Peyer's patch (tissue), 4 donors: Measurements from ENCODE around the gene PTP4A2. TPM values are rescaled to one million over a fixed set of nuclear protein-coding genes. Genes with fewer than 3 reads are reported as not detected.
"Not testable (repeated sequence)": the region's sequence is repeated elsewhere in the genome, so short reads cannot be mapped to it uniquely, and the experiment has no call there.

Source experiments
- DNase-seq, 3 donors: peaks; one replicate each; pipeline ENCODE4 v3.0.0-alpha.2; 2017 to 2019
- H3K27ac ChIP-seq, 4 donors: fragments of 200-600 bp; sonication (generic); one replicate each; pipeline ENCODE4 v1.5.1; 2016 to 2019
- H3K27me3 ChIP-seq, 2 donors: fragments of 200-600 bp; sonication (generic); one replicate each; pipeline ENCODE4 v1.5.1; 2019
- H3K36me3 ChIP-seq, 3 donors: fragments of 200-600 bp; sonication (generic); one replicate each; pipeline ENCODE4 v1.5.1; 2016 to 2019
- H3K4me1 ChIP-seq, 4 donors: fragments of 200-600 bp; sonication (generic); one replicate each; pipeline ENCODE4 v1.5.1; 2016 to 2019
- H3K4me3 ChIP-seq, 4 donors: fragments of 200-600 bp; sonication (generic); 1 replicate in 3 of 4; 2 replicates in 1 of 4; pipeline ENCODE4 v1.5.1; 2016 to 2019; ENCODE audit warnings: mild to moderate bottlenecking in 1 of 4
- H3K9me3 ChIP-seq, 4 donors: fragments of 200-600 bp; sonication (generic); one replicate each; pipeline ENCODE4 v1.5.1; 2016 to 2019; ENCODE audit warnings: mild to moderate bottlenecking in 1 of 4
- POLR2A ChIP-seq, 2 donors: fragments of 450-650 bp; IDR thresholded peaks; one replicate each; pipeline ENCODE4 v1.5.1; 2017; ENCODE audit warnings: antibody characterized with exemption in 2 of 2, mild to moderate bottlenecking in 2 of 2, moderate library complexity in 2 of 2
- total RNA-seq, 4 donors: library from RNA; depleted of rRNA; stranded (reverse); fragments of >200 nt; gene quantifications; one replicate each; pipeline ENCODE4 v1.1.0, GENCODE V29; 2016
- TF ChIP-seq, protein P1 (sequence below), 6 experiments: fragments of 450-650 bp in 4 of 6; fragments of 200-600 bp in 2 of 6; sonication (generic) in 1 of 6; IDR thresholded peaks; one replicate each; pipeline ENCODE4 v1.5.1; 2017 to 2019; ENCODE audit warnings: antibody characterized with exemption in 6 of 6, mild to moderate bottlenecking in 3 of 6, moderate library complexity in 1 of 6

PTP4A2 gene
- total RNA-seq, 4 donors from 2014 or later = 103 to 165 (median 122) TPM

DNA sequence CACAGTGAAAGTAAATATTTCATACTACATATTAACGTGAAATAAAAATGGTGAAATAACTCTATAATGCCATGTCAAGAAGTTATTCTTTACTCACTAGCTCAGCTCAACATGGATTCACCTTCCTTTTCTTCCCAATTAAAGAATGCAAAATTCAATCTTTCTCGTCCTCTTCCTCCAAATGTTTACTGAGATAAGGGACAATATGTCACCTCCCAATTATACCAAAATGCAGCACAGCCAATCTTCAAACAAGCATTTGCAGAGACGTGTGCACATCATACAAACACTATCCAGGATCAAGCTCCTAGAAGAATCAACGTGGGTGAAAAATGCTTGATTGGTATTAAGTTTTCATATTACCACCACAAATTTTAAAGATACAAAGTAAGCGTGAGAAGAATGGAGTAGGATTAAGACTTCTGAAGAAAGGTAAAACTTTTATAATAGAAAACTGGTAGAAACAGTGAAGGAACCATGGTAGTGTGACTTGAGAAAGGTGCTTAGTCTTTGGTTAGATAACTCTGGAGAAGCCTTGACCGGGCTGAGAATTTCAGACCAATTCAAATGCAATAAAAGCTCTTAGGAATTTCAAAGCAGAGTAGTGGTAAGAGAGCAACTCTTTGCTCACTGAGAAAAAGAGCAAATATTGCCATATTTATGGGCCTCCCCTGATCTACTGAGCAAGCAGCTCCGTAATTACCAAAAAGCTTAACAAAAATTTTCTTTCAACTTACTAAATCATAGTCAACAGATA lies 7.2 kb downstream of the PTP4A2 start:
- Histone ChIP-seq H3K9me3 (no peaks in the 10 kb centered on the region), H3K27me3 (no peaks in the 10 kb centered on the region), H3K36me3 (no peaks in the 10 kb centered on the region), H3K4me3 (no peak overlapping the region), H3K4me1 (peaks cover 0 to 74% (median 30%) of the 10 kb centered on the region in 4 donors), H3K27ac (peak overlapping the region; percentile 36 to 98 (median 44))
- DNase-seq = no peak
- no peak for TF ChIP-seq POLR2A (IDR thresholded peaks at IDR 0.05)
- TF ChIP-seq, protein P1, sequence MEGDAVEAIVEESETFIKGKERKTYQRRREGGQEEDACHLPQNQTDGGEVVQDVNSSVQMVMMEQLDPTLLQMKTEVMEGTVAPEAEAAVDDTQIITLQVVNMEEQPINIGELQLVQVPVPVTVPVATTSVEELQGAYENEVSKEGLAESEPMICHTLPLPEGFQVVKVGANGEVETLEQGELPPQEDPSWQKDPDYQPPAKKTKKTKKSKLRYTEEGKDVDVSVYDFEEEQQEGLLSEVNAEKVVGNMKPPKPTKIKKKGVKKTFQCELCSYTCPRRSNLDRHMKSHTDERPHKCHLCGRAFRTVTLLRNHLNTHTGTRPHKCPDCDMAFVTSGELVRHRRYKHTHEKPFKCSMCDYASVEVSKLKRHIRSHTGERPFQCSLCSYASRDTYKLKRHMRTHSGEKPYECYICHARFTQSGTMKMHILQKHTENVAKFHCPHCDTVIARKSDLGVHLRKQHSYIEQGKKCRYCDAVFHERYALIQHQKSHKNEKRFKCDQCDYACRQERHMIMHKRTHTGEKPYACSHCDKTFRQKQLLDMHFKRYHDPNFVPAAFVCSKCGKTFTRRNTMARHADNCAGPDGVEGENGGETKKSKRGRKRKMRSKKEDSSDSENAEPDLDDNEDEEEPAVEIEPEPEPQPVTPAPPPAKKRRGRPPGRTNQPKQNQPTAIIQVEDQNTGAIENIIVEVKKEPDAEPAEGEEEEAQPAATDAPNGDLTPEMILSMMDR (IDR thresholded peaks at IDR 0.05) = no peak

DNA sequence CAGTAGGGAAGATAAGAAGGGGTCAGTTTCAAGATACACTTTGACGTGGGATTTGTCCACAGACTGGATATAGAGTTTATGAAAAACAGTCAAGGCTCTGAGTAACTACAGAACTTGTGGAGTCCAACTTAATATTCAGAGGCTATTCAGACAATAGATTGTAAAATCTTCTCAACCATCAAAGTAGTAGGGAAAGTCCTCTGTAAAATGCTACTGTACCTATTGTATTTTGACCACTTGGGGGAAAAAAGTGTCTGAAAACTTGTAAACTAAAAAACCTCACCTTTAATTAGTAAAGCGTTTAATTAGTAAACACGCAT lies 10.5 kb downstream of the PTP4A2 start:
- Histone ChIP-seq H3K27me3 (no peaks in the 10 kb centered on the region), H3K27ac (peak overlapping the region in 3 of 4 donors; percentile 11 to 50 (median 27)), H3K4me3 (no peak overlapping the region), H3K9me3 (no peaks in the 10 kb centered on the region), H3K36me3 (no peaks in the 10 kb centered on the region), H3K4me1 (peaks cover 0 to 66% (median 26%) of the 10 kb centered on the region in 4 donors)
- TF ChIP-seq, protein P1 (IDR thresholded peaks at IDR 0.05) = peak in 1 of 6 experiments; percentile 17
- TF ChIP-seq POLR2A (IDR thresholded peaks at IDR 0.05) = no peak
- DNase-seq = no peak

DNA sequence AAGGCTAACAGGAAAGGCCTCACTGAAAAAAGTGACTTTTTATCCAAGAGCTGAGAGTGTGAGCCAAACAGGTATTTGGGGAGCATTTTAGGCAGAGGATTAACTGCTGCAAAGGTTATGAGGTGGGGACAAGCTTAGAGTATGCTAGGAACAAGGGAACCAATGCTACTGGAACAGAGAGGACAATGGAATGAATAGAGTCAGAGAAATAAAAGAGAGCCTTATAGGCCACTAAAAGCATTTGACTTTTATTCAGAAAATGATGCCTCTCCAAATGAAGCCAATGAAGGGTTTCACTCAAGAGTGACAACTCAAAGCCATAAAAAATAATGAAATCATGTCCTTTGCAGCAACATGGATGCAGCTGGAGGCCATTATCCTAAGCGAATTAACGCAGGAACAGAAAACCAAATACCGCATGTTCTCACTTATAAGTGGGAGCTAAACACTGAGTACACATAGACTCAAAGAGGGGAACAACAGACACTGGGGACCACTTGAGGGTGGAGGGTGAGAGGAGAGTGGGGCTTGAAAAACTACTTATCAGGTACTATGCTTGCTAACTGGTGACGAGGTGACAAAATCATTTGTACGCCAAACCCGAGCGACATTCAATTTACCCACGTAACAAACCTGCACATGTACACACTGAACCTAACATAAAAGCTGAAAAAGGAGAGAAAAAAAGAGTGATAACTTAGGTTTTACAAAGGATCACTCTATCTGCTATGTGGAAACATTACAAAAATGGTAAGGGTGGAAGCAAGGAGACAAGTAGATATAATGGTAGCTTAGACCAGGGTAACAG lies 11.1 kb downstream of the PTP4A2 start:
- Histone ChIP-seq H3K4me1 (peaks cover 0 to 69% (median 26%) of the 10 kb centered on the region in 4 donors), H3K9me3 (no peaks in the 10 kb centered on the region), H3K4me3 (no peak overlapping the region), H3K27me3 (no peaks in the 10 kb centered on the region), H3K27ac (peak overlapping the region in 3 of 4 donors; percentile 11 to 50 (median 27)), H3K36me3 (no peaks in the 10 kb centered on the region)
- no peak for DNase-seq
- no peak for TF ChIP-seq POLR2A (IDR thresholded peaks at IDR 0.05)
- TF ChIP-seq, protein P1 (IDR thresholded peaks at IDR 0.05) = no peak

DNA sequence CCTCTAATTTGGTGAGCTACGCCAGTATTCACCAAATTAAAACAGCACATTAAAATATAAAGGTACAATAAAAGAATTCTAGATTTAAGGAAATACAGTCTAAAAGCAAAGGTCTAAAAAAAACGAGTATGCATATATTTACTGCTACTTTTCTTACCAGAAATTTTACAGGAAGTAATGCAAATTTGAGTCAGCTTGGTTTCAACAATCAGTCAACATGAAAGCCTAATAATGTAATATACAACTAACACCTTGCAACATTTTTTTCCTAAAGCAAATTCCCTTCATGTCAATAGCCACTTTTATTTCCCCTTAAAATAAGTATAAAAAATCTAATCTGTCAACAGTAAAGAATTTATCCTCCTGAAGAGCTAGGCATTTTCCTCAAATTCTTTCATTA lies 11.9 kb downstream of the PTP4A2 start:
- TF ChIP-seq, protein P1 (IDR thresholded peaks at IDR 0.05) = no peak
- no peak for TF ChIP-seq POLR2A (IDR thresholded peaks at IDR 0.05)
- no peaks in the 10 kb centered on the region for H3K36me3 ChIP-seq
- no peaks in the 10 kb centered on the region for H3K27me3 ChIP-seq
- H3K9me3 ChIP-seq = no peaks in the 10 kb centered on the region
- peak overlapping the region in 1 of 4 donors; percentile 50 for H3K27ac ChIP-seq
- H3K4me3 ChIP-seq = no peak overlapping the region
- H3K4me1 ChIP-seq = peaks cover 0 to 68% (median 25%) of the 10 kb centered on the region in 4 donors
- DNase-seq = no peak

DNA sequence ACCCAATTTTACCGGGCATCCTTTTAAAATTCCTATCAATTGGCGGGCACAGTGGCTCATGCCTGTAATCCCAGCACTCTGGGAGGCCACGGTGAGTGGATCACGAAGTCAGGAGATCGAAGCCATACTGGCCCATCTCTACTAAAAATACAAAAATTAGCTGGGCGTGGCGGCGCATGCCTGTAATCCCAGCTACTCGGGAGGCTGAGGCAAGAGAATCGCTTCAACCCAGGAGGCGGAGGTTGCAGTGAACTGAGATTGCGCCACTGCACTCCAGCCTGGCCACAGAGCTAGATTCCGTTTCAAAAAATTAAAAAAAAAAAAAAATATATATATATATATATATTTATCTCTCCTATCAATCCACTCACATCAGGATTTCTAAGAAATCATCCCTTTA lies 12.3 kb downstream of the PTP4A2 start:
- H3K27ac ChIP-seq = peak overlapping the region in 2 of 4 donors; percentile 30 to 50
- H3K27me3 ChIP-seq, H3K36me3 ChIP-seq, DNase-seq, H3K9me3 ChIP-seq: not testable (repeated sequence)
- peaks cover 0 to 64% (median 25%) of the 10 kb centered on the region in 4 donors for H3K4me1 ChIP-seq
- H3K4me3 ChIP-seq = peak overlapping the region in 1 of 4 donors; percentile 24

DNA sequence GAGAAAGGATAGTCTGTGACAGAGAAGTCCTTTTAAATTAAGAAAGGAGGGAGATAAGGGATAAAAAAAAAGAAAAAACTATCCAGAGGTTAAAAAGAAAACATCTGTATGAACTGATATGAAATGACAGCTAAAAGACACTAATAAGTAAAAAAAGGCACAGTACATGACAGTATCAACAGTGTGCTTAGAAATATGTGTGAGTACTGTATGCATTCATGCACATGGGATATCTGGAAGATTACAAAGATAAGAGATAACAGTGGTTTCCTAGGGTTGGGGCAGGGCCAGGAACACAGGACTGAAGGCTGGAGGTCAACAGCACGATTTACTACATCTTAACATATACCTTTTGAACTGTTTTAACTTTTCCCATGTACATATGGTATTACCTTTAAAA lies 13.3 kb downstream of the PTP4A2 start:
- no peaks in the 10 kb centered on the region for H3K27me3 ChIP-seq
- H3K4me3 ChIP-seq = peak overlapping the region in 1 of 4 donors; percentile 8
- no peak for DNase-seq
- H3K27ac ChIP-seq = peak overlapping the region in 3 of 4 donors; percentile 15 to 61 (median 30)
- H3K4me1 ChIP-seq = peaks cover 0 to 59% (median 26%) of the 10 kb centered on the region in 4 donors
- TF ChIP-seq, protein P1 (IDR thresholded peaks at IDR 0.05) = no peak
- no peak for TF ChIP-seq POLR2A (IDR thresholded peaks at IDR 0.05)
- no peaks in the 10 kb centered on the region for H3K36me3 ChIP-seq
- no peaks in the 10 kb centered on the region for H3K9me3 ChIP-seq
